NT2/D1 (cell line): Measurements from ENCODE around the gene GGTLC1.

Experiments
- DNase-seq: peaks from one replicate; pipeline ENCODE4 v3.0.0-alpha.2; 2011; ENCODE audit warnings: low read depth, low spot score
- H3K27me3 ChIP-seq: 2 replicates; pipeline ENCODE4 v1.6.0; 2011; ENCODE audit warnings: mild to moderate bottlenecking; ENCODE audit not compliant: insufficient read length, insufficient read depth
- H3K36me3 ChIP-seq: 2 replicates; pipeline ENCODE4 v1.6.1; 2011; ENCODE audit warnings: mild to moderate bottlenecking, low read length, mixed read lengths; ENCODE audit not compliant: insufficient read depth, insufficient read length
- H3K4me1 ChIP-seq: 2 replicates; pipeline ENCODE4 v1.5.1; 2011; ENCODE audit not compliant: insufficient read depth, insufficient read length
- H3K4me3 ChIP-seq: 2 replicates; pipeline ENCODE4 v1.5.1; 2011; ENCODE audit warnings: low read depth; ENCODE audit not compliant: insufficient read length
- H3K9ac ChIP-seq: 2 replicates; pipeline ENCODE4 v1.6.0; 2011; ENCODE audit warnings: low read depth; ENCODE audit not compliant: insufficient read length
- H3K9me3 ChIP-seq: 2 replicates; pipeline ENCODE4 v1.5.1; 2011; ENCODE audit warnings: mild to moderate bottlenecking, low read length; ENCODE audit not compliant: insufficient read depth
- SUZ12 ChIP-seq: IDR thresholded peaks from 2 replicates; pipeline ENCODE4 v1.6.1; 2011; ENCODE audit not compliant: insufficient read length, insufficient read depth; ENCODE audit errors: extremely low read depth
- YY1 ChIP-seq: IDR thresholded peaks from 2 replicates; pipeline ENCODE4 v1.6.1; 2011; ENCODE audit not compliant: insufficient read length, insufficient read depth
- ZNF274 ChIP-seq: IDR thresholded peaks from 2 replicates; pipeline ENCODE4 v1.6.1; 2011; ENCODE audit warnings: mild to moderate bottlenecking, low read depth, low read length

The GGTLC1 gene

DNA sequence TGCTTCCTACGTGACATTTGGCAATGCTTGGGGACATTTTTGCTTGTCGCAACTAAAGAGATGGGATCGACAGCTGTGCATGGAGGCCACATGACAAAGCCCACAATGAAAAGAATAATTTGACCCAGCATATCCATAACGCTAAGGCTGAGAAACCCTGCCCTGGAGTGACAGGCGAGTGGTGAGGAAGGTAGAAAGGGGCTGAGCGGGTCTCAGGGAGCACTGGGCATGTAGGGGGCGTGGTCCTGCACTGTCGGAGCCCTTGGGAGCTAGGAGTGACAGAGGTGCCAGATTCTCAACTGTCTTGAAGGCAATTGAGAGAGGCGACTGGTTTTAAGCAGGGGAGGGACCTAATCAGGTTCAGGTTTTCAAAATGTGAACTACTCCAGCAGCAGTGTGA lies 13.6 kb downstream of the GGTLC1 start:
- H3K9me3 ChIP-seq = no peaks in the 10 kb centered on the region
- H3K27me3 ChIP-seq = no peaks in the 10 kb centered on the region
- TF ChIP-seq SUZ12 (no peak), ZNF274 (no peak), YY1 (no peak)
- no peak overlapping the region for H3K9ac ChIP-seq
- H3K36me3 ChIP-seq = no peaks in the 10 kb centered on the region
- H3K4me3 ChIP-seq = no peak overlapping the region
- H3K4me1 ChIP-seq = no peaks in the 10 kb centered on the region
- DNase-seq = no peak

DNA sequence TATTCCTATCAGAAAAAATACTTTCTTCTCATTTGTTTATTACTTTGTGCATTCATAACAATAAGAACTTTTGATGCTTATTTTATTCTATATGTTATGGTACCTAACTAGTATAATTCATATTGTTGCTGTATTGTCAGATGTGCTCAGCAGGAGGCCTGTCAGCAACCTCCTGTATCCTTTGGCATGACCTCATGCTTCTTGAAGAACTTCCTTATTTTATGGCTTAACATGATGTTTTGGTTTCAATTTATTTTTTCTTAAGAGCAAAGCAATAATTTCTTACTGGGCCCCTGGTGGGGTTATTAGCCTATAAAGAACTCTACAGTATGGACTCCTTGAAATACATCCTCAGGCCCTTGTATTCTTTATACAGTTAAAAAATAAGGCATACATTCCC lies 17.3 kb downstream of the GGTLC1 start:
- Histone ChIP-seq H3K4me1 (no peaks in the 10 kb centered on the region), H3K9ac (no peak overlapping the region), H3K36me3 (no peaks in the 10 kb centered on the region), H3K27me3 (no peaks in the 10 kb centered on the region), H3K9me3 (no peaks in the 10 kb centered on the region), H3K4me3 (no peak overlapping the region)
- no peak for DNase-seq
- no peak for TF ChIP-seq SUZ12
- TF ChIP-seq ZNF274 = no peak
- TF ChIP-seq YY1 = no peak

- H3K9ac ChIP-seq = no peak overlapping the region
- TF ChIP-seq ZNF274 = no peak
- TF ChIP-seq YY1 = no peak
- no peak for TF ChIP-seq SUZ12
- H3K27me3 ChIP-seq = no peaks in the 10 kb centered on the region
- no peak for DNase-seq
- H3K9me3 ChIP-seq = peaks cover 12% of the 10 kb centered on the region; the same call in 1 of the 2 replicates
- no peaks in the 10 kb centered on the region for H3K36me3 ChIP-seq
- H3K4me3 ChIP-seq = no peak overlapping the region
- no peaks in the 10 kb centered on the region for H3K4me1 ChIP-seq
Measured at GRCh38 chr20:23970049-23970448, 18.5 kb downstream of the GGTLC1 start.

DNA sequence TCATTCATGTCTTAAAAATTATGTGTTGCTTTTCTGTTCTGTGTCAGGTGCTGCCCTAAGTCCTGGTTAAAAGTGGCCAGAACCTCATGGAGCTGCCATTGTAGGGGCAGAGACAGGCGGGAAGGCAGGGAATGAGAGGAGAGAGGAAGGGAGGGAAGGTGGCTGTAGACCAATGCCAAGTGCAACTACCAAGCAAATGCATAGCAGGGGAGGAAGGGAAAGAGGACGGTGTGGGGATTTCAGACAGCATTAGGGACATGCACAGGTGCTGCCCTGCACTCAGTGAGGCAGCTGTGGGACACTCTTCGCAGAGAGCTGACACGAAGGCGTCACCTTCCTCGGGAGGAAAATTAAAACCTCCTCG lies 21.0 kb downstream of the GGTLC1 start:
- H3K4me1 ChIP-seq = no peaks in the 10 kb centered on the region
- no peak overlapping the region for H3K4me3 ChIP-seq
- no peak for DNase-seq
- no peak overlapping the region for H3K9ac ChIP-seq
- no peak for TF ChIP-seq SUZ12
- no peak for TF ChIP-seq YY1
- TF ChIP-seq ZNF274 = no peak
- H3K36me3 ChIP-seq = no peaks in the 10 kb centered on the region
- peaks cover 36% of the 10 kb centered on the region for H3K9me3 ChIP-seq
- no peaks in the 10 kb centered on the region for H3K27me3 ChIP-seq

DNA sequence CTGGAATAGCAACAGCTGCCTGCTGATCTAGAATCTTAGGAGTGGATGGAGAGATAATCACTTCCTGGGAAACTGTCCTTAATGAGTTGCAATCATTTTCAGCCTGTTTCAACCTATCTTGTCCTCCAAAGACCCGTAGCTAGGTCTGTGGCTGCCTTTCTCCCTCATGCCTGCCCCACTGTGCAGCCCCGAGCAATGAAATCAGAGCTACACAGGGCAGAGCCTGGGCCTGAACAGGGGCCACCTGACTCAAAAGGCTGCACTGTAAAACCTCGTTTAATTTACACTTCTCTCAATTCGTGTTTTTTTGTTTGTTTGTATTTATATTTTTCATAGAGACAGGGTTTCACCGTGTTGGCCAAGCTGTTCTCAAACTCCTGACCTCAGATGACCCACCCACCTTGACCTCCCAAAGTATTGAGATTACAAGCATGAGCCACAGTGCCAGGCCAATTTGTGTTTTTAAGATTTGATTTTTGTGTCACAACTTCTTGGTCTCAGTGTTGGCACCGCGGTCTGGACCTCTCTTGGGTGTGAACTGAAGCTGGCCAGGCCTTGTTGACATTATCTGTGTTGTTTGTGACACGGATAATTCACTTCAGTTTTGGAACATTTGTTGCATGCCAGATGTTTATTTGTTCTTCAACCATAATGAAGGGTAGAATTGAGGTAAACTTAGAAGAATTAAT lies 21.5 kb downstream of the GGTLC1 start:
- H3K27me3 ChIP-seq = no peaks in the 10 kb centered on the region
- no peak for DNase-seq
- no peak overlapping the region for H3K9ac ChIP-seq

GRCh38 chr20:23966298-23966697 lies 22.3 kb downstream of the GGTLC1 start:
- no peak overlapping the region for H3K9ac ChIP-seq
- no peaks in the 10 kb centered on the region for H3K4me1 ChIP-seq
- no peak overlapping the region for H3K4me3 ChIP-seq
- no peak for TF ChIP-seq ZNF274
- no peak for TF ChIP-seq YY1
- peaks cover 45% of the 10 kb centered on the region for H3K9me3 ChIP-seq
- no peak for DNase-seq
- H3K27me3 ChIP-seq = no peaks in the 10 kb centered on the region
- no peaks in the 10 kb centered on the region for H3K36me3 ChIP-seq

More for the DNA sequence above, 21.5 kb downstream of the GGTLC1 start:
- no peak overlapping the region for H3K4me3 ChIP-seq
- no peaks in the 10 kb centered on the region for H3K4me1 ChIP-seq
- H3K36me3 ChIP-seq = no peaks in the 10 kb centered on the region
- peaks cover 42% of the 10 kb centered on the region for H3K9me3 ChIP-seq
- TF ChIP-seq SUZ12 (no peak), YY1 (no peak), ZNF274 (no peak)

- no peak overlapping the region for H3K9ac ChIP-seq
- H3K4me3 ChIP-seq = no peak overlapping the region
- no peaks in the 10 kb centered on the region for H3K36me3 ChIP-seq
- peaks cover 56% of the 10 kb centered on the region for H3K9me3 ChIP-seq
- TF ChIP-seq SUZ12 (no peak), YY1 (no peak), ZNF274 (no peak)
- H3K27me3 ChIP-seq = no peaks in the 10 kb centered on the region
- no peaks in the 10 kb centered on the region for H3K4me1 ChIP-seq
- DNase-seq = no peak
Measured at GRCh38 chr20:23963941-23964340, 24.6 kb downstream of the GGTLC1 start.
